ENCODE results near the gene SEMA3A. TPM values are rescaled to one million over a fixed set of nuclear protein-coding genes. Genes with fewer than 3 reads are reported as not detected.
A peak's percentile ranks its signal among the peaks of the same experiment; 100 is the strongest.

SEMA3A gene
- total and polyA plus RNA-seq, 8 donors, result 6.1 to 32.5 (median 23.8) TPM

DNA sequence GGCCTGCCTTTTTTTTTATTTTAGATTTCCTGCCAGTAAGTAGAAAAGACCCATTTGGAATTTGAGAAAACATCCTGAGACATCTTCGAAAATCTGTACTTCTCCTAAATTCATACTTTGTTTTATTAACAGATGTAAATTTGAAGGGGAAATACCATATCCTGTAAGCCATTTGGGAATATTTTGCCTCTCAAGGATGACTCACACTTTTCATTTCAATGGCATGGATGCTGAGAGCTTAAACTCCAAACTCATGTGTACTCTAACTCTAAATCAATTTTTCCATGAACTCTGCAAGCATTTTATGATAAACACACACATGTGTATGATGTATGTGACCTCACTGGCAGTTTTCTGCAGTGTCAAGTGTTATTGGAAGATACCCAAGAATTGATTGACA is 89.0 kb downstream of the SEMA3A start:
- DNase-seq, result no peak
- intact Hi-C loops (cut with DNase I), result no loop called here
- Histone ChIP-seq H3K27me3 (no peaks in the 10 kb centered on the region), H3K4me3 (no peak overlapping the region), H3K27ac (no peak overlapping the region), H3K9me3 (no peaks in the 10 kb centered on the region), H3K4me1 (no peaks in the 10 kb centered on the region), H3K36me3 (no peaks in the 10 kb centered on the region)
- TF ChIP-seq, protein P1, sequence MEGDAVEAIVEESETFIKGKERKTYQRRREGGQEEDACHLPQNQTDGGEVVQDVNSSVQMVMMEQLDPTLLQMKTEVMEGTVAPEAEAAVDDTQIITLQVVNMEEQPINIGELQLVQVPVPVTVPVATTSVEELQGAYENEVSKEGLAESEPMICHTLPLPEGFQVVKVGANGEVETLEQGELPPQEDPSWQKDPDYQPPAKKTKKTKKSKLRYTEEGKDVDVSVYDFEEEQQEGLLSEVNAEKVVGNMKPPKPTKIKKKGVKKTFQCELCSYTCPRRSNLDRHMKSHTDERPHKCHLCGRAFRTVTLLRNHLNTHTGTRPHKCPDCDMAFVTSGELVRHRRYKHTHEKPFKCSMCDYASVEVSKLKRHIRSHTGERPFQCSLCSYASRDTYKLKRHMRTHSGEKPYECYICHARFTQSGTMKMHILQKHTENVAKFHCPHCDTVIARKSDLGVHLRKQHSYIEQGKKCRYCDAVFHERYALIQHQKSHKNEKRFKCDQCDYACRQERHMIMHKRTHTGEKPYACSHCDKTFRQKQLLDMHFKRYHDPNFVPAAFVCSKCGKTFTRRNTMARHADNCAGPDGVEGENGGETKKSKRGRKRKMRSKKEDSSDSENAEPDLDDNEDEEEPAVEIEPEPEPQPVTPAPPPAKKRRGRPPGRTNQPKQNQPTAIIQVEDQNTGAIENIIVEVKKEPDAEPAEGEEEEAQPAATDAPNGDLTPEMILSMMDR (IDR thresholded peaks at IDR 0.05), result no peak
- ATAC-seq, result no peak

DNA sequence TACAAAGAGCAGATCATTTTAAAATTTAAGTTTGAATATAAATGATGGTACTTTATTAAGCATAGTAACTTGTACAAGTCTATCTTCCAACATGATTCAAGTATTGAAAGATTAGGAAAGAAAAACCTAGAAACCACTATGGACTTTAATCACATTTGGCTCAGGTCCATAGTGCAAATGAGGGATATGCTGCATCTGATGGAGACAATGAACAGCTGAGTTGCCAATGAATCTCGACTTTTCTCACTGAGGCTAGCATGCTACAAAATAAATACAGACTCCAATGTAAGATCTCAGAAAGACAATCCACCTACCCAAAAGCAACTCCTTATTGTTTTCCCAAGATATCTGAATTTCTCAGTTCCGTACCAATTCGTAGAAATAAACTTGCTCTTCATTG is 89.8 kb downstream of the SEMA3A start:
- Histone ChIP-seq H3K4me1 (no peaks in the 10 kb centered on the region), H3K27me3 (no peaks in the 10 kb centered on the region), H3K4me3 (no peak overlapping the region), H3K36me3 (no peaks in the 10 kb centered on the region), H3K27ac (no peak overlapping the region), H3K9me3 (no peaks in the 10 kb centered on the region)
- no peak for ATAC-seq
- DNase-seq, result peak in 1 of 4 donors; percentile 28
- intact Hi-C loops (cut with DNase I), result no loop called here
- TF ChIP-seq, protein P1 (IDR thresholded peaks at IDR 0.05), result no peak

DNA sequence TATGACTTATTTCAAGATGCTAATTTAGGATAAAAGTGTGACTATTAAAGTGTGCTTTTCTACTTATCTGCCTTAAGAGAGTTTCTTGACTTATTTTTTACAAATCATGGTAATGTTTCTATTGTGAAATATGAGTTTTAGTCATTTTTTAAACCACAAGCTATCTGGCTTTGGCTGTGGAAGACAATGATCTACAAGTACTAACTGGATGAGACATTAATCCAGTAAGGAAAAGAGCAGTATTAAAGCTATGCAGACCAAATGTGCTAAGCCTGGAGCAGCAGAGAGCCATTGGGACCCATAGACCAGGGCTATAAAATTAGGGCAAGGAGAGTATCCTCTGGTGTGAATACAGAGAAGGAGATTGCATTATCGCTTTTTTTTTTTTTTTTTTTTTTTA is 92.4 kb downstream of the SEMA3A start:
- Histone ChIP-seq H3K27me3 (no peaks in the 10 kb centered on the region), H3K4me1 (no peaks in the 10 kb centered on the region), H3K27ac (no peak overlapping the region), H3K4me3 (no peak overlapping the region), H3K36me3 (no peaks in the 10 kb centered on the region), H3K9me3 (no peaks in the 10 kb centered on the region)
- intact Hi-C loops (cut with DNase I), result no loop called here
- TF ChIP-seq, protein P1 (IDR thresholded peaks at IDR 0.05), result no peak
- ATAC-seq (no peak), DNase-seq (no peak)

DNA sequence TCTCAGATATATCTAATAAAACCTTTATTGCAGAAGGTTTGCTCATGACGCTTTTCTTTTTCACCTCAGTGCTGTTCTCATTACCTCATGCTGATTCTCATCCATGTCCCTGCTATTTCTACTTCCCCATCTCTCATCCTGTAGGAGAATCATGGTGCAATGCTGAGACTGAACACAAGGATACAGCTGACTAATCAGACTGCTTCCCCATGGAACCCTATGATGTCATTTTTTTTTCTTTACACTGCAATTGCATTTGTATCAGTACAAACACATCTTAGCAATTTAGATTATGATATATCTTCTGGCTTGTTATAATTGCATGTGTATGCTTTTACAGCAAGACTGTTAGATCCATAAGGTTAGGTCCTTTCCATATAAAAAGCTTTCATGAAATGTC is 93.7 kb downstream of the SEMA3A start:
- no peak for DNase-seq
- no peak for ATAC-seq
- H3K36me3 ChIP-seq, result no peaks in the 10 kb centered on the region
- TF ChIP-seq, protein P1 (IDR thresholded peaks at IDR 0.05), result no peak
- intact Hi-C loops (cut with DNase I), result no loop called here
- no peaks in the 10 kb centered on the region for H3K27me3 ChIP-seq
- no peaks in the 10 kb centered on the region for H3K9me3 ChIP-seq
- H3K27ac ChIP-seq, result no peak overlapping the region
- no peak overlapping the region for H3K4me3 ChIP-seq
- H3K4me1 ChIP-seq, result no peaks in the 10 kb centered on the region

DNA sequence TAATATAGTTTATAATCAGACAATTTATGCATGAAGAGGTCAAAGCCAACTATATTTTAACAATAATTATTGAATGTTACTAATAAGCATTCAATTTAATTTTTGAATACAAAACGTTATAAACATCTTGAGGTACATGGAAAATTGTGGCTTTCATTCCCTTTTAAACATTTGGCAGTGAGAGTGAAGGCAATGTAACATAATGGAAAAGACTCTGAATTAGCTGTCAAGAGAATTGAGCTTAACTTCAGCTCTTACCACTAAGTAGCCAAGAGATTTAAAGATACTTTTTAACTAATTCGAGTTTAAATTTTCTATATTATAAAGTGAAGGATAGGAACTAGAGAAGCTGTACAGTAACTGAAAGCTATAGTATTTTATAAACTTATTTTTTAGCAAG is 98.6 kb downstream of the SEMA3A start:
- Histone ChIP-seq H3K9me3 (no peaks in the 10 kb centered on the region), H3K4me1 (no peaks in the 10 kb centered on the region), H3K36me3 (no peaks in the 10 kb centered on the region), H3K27me3 (no peaks in the 10 kb centered on the region), H3K4me3 (no peak overlapping the region), H3K27ac (no peak overlapping the region)
- TF ChIP-seq, protein P1 (IDR thresholded peaks at IDR 0.05), result no peak
- DNase-seq (no peak), ATAC-seq (no peak)
- intact Hi-C loops (cut with DNase I), result no loop called here
